Measurements from ENCODE around the gene PPP1R16B. TPM values are rescaled to one million over a fixed set of nuclear protein-coding genes. Genes with fewer than 3 reads are reported as not detected.

PPP1R16B gene
- total RNA-seq, 2 experiments from 2014 or later, result 87.6 to 91.1 TPM

DNA sequence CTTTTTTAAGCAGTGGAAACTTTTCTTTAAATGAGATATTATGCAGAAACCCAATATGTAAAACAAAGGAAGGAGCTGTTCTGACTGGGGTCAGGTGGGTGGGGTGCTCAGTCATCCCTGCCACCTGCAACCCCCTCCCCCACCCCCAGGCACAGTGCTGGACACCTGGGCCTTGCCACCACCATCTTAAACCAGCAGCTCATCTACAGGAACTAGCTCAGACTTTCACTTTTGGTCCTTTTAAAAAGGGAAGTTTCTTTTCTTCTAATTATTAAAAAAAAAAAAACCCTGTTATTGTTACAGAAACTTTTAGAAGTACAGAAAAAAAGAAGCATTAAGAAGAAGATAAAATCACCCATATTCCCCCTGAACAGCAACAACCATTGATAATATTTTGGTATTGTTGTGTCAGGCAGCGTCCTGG, 37.1 kb downstream of the PPP1R16B start:
- DNase-seq (peak in 9 of 14 experiments; percentile 27 to 78 (median 46)), ATAC-seq (ENCODE audit: poor library complexity) (peak; percentile 23)
- intact Hi-C loops (cut with DNase I, micrococcal nuclease), result loop anchor here (2.0 to 5.0 kb wide), 2 partner anchors 20 to 50 kb away; no protein-coding TSS in a partner anchor
- H3K27me3 ChIP-seq (ENCODE audit: control insufficient read depth in 1 of 2, insufficient read depth in 2 of 2, low read length in 2 of 2), result no peaks in the 10 kb centered on the region
- peaks cover 10% of the 10 kb centered on the region for H3K36me3 ChIP-seq (ENCODE audit: insufficient read depth, low read length)
- Mint-ChIP-seq H3K4me3 (peak overlapping the region; percentile 78), H3K36me3 (ENCODE audit: low read depth) (peaks cover 67% of the 10 kb centered on the region), H3K27ac (peak overlapping the region; percentile 97), H3K27me3 (no peaks in the 10 kb centered on the region), H3K9me3 (no peaks in the 10 kb centered on the region), H3K4me1 (ENCODE audit: low read depth) (peaks cover 91% of the 10 kb centered on the region)
- peaks cover 63% of the 10 kb centered on the region for H3K4me1 ChIP-seq (ENCODE audit: insufficient read depth, low read length)
- ChIA-PET CTCF (interaction anchor here (1.2 to 1.9 kb wide), 2 partner anchors 15 to 20 kb away, joined by 4 to 5 read pairs; no protein-coding TSS in a partner anchor), POLR2A (interaction anchor here (1.1 to 7.3 kb wide), 5 partner anchors 9 to 36 kb away, joined by 3 to 92 read pairs (median 6); partner anchors contain the start of gene PPP1R16B)
- peak overlapping the region; percentile 63 to 94 for H3K27ac ChIP-seq (ENCODE audit: low read depth in 1 of 2, low read length in 2 of 2)
- no peak for TF ChIP-seq CTCF (IDR thresholded peaks at IDR 0.05)
- no peaks in the 10 kb centered on the region for H3K9me3 ChIP-seq (ENCODE audit: control insufficient read depth in 1 of 2, insufficient read depth in 1 of 2, low read length in 2 of 2)
- peak overlapping the region; percentile 25 for H3K4me3 ChIP-seq (ENCODE audit: low read length)

GRCh38 chr20:38843346-38843745, 37.8 kb downstream of the PPP1R16B start:
- DNase-seq, result peak in 2 of 14 experiments; percentile 23 to 30
- POLR2A ChIA-PET, result interaction anchor here (1.4 to 7.3 kb wide), 4 partner anchors 10 to 37 kb away, joined by 3 to 92 read pairs (median 42); partner anchors contain the start of gene PPP1R16B
- Mint-ChIP-seq H3K4me1 (ENCODE audit: low read depth) (peaks cover 89% of the 10 kb centered on the region), H3K9me3 (no peaks in the 10 kb centered on the region), H3K4me3 (peak overlapping the region; percentile 78), H3K27ac (peak overlapping the region; percentile 97), H3K36me3 (ENCODE audit: low read depth) (peaks cover 65% of the 10 kb centered on the region), H3K27me3 (no peaks in the 10 kb centered on the region)
- intact Hi-C loops (cut with DNase I, micrococcal nuclease), result loop anchor here (2.0 to 5.0 kb wide), 2 partner anchors 19 to 49 kb away; no protein-coding TSS in a partner anchor
- peaks cover 4% of the 10 kb centered on the region for H3K36me3 ChIP-seq (ENCODE audit: insufficient read depth, low read length)
- ATAC-seq (ENCODE audit: poor library complexity), result no peak
- no peaks in the 10 kb centered on the region for H3K27me3 ChIP-seq (ENCODE audit: control insufficient read depth in 1 of 2, insufficient read depth in 2 of 2, low read length in 2 of 2)
- CTCF ChIA-PET, result interaction anchor here (1.2 to 1.9 kb wide), 2 partner anchors 14 to 19 kb away, joined by 4 to 5 read pairs; no protein-coding TSS in a partner anchor
- H3K4me1 ChIP-seq (ENCODE audit: insufficient read depth, low read length), result peaks cover 58% of the 10 kb centered on the region
- H3K9me3 ChIP-seq (ENCODE audit: control insufficient read depth in 1 of 2, insufficient read depth in 1 of 2, low read length in 2 of 2), result no peaks in the 10 kb centered on the region
- peak overlapping the region; percentile 32 to 94 for H3K27ac ChIP-seq (ENCODE audit: low read depth in 1 of 2, low read length in 2 of 2)
- no peak overlapping the region for H3K4me3 ChIP-seq (ENCODE audit: low read length)
- TF ChIP-seq CTCF (IDR thresholded peaks at IDR 0.05), result no peak

DNA sequence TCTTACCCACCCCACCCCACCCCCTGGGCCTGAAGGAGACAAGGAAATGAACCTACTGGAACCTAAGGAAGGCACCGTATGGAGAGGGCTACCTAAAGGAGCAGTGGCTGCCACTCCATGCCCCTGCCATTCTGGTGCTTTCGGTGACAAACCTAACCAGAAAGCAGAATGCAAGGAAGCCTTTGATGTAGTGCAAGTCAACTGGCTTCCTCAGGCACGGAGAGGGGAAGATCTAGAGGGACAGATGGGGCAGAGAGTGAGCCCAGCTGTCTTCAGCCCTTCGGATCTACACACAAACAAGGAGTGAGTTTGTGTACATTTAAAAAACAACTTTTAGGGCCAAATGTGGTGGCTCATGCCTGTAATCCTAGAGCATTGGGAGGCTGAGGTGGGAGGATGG, 39.5 kb downstream of the PPP1R16B start:
- DNase-seq (peak in 4 of 14 experiments; percentile 41 to 61 (median 46)), ATAC-seq (ENCODE audit: poor library complexity) (peak; percentile 30)
- ChIA-PET CTCF (no interaction called here), POLR2A (interaction anchor here (1.0 to 7.3 kb wide), 6 partner anchors 9 to 48 kb away, joined by 3 to 92 read pairs (median 4); partner anchors contain the start of gene PPP1R16B)
- Mint-ChIP-seq H3K9me3 (no peaks in the 10 kb centered on the region), H3K27ac (peak overlapping the region; percentile 97), H3K27me3 (no peaks in the 10 kb centered on the region), H3K4me3 (peak overlapping the region; percentile 71), H3K4me1 (ENCODE audit: low read depth) (peaks cover 95% of the 10 kb centered on the region), H3K36me3 (ENCODE audit: low read depth) (peaks cover 56% of the 10 kb centered on the region)
- Histone ChIP-seq H3K4me3 (ENCODE audit: low read length) (no peak overlapping the region), H3K27me3 (ENCODE audit: control insufficient read depth in 1 of 2, insufficient read depth in 2 of 2, low read length in 2 of 2) (no peaks in the 10 kb centered on the region), H3K27ac (ENCODE audit: low read depth in 1 of 2, low read length in 2 of 2) (no peak overlapping the region), H3K36me3 (ENCODE audit: insufficient read depth, low read length) (no peaks in the 10 kb centered on the region), H3K9me3 (ENCODE audit: control insufficient read depth in 1 of 2, insufficient read depth in 1 of 2, low read length in 2 of 2) (no peaks in the 10 kb centered on the region), H3K4me1 (ENCODE audit: insufficient read depth, low read length) (peaks cover 49% of the 10 kb centered on the region)
- intact Hi-C loops (cut with DNase I, micrococcal nuclease), result loop anchor here (2.0 to 5.0 kb wide), 2 partner anchors 28 to 47 kb away; no protein-coding TSS in a partner anchor
- no peak for TF ChIP-seq CTCF (IDR thresholded peaks at IDR 0.05)

Data from CD4-positive, alpha-beta T cell (primary cell).